NCI-H510A treated with DMSO at 0.1 percent for 48 hours (cell line): ENCODE data around the gene PRKCA.
"Not testable (repeated sequence)": the region's sequence is repeated elsewhere in the genome, so short reads cannot be mapped to it uniquely, and the experiment has no call there.

Experiments used
- DNase-seq: peaks from one replicate; lab custom pipeline; 2025; lab: John Stamatoyannopoulos, UW

PRKCA gene

DNA sequence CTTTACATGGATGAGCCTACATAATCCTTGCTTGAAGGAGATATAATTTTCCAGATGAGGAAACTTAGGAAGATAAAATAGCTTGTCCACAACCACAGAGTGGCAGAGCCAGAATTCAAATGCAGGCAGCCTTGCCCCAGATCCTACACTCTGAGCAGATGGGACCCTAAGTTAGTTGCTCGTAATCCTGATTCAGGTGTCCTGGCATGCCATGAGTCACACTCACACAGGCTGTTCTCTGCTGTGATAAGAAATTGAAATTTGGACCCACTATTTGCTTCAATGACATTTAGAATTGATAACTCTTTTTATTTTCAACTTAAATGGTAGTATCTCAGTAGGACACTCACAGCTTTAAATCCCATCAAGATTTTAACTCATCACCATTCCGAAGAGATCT lies 381.8 kb downstream of the PRKCA start:
- no peak for DNase-seq

DNA sequence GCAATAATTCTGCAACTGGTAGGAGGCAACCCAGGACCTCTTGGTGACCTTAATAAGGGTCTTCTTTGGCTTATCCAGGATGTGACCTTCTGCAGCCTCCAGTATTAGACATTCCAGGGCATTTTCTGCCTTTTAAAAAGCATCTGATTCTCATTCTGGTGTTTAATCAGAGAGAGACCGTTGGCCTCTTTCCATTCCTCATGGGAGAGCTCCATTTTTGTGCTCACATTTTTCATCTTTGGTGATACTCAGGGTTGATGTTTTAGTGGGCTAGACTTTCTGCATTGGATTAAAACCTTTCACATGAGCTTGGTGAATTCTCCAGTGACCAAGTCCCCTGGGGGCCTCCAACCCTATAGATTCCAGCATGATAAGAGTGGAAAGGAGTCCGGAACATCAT lies 382.3 kb downstream of the PRKCA start:
- no peak for DNase-seq

DNA sequence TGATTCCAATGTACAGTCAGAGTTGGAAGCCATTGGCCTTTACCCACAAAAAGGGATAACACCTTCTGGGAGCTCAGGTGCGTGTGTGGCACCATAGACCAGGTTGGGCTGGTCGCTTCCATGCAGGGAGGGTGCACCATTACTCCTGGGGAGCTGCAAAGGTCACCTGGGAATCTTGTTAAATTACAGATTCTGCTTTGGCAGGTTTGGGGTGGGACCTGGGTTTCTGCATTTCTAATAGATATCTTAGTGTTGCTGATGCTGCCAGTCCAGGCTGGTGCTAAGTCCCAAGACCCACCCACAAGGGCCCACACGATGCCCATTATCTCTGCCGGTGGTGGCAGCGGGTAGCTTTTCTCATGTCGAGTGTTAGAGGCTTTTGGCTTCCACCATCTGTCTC lies 384.2 kb downstream of the PRKCA start:
- DNase-seq, result no peak

DNA sequence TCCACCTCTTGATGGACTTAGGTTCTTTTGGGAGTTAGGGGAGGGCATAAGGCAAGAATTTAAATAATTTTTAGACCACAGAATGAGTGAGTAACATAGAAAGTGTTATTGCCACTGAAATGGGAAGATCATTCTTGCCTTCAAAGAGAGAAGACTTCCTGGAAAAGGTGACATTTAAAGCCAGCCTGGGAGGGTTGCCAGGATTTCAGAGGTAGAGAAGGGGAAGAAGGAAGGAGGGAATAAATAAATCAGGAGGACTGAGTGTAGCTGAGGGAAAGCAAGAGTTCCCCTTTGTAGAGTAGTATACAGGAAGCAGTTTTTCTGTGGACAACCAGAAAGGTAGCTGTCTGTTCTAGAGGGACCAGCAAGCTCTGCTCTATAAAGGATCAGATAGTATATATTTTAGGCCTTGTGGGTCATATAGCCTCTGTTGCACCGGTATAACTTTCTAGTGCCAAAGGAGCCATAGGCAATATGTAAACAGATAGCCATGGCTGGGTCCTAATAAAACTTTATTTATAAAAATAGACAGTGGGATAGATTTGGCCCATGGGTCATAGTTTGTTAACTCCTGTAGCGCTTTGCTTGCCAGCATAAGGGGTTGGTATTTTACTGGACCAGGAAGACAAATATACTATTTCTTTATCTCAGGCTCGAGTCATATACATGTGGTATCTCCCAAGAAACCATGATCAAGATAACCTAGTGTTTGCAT lies 385.3 kb downstream of the PRKCA start:
- DNase-seq, result no peak

DNA sequence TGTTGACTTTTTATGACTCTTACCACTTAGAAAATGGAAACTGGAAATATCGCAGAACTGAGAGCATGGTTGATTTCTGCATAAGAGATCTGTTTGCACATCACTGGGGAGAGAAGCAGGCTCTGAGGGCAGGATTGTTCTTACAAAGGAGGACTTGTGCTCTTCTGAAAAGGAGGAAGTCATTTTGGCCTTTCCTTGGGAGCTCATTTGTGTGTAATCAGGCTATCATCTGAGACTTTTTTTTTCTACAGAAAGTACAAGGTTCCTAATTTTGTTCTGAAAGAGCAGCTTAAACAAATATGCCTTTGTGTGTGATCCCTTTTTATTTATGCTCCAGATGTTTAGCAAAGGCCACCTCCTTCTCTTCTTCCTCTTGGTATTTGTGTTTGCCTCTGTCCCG lies 386.8 kb downstream of the PRKCA start:
- DNase-seq, result no peak

DNA sequence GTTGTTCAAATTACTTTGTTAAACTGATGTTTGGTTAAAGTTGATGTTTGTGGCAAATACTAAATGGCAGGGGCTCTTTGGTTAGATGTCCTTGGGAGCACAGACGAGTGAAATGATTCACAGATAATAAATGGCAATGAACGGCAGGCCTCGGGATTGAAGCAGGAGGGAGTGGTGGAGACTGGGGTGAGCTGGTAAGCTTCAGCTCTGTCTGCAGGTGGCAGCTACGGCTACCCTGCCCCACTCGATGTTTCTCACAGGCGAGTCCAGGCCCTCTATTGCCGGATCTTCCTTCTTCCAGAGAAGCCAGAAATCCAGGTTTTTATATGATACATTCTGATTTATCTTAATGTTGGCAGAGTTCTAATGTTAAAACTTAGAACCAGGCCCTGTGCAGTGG lies 387.8 kb downstream of the PRKCA start:
- no peak for DNase-seq

DNA sequence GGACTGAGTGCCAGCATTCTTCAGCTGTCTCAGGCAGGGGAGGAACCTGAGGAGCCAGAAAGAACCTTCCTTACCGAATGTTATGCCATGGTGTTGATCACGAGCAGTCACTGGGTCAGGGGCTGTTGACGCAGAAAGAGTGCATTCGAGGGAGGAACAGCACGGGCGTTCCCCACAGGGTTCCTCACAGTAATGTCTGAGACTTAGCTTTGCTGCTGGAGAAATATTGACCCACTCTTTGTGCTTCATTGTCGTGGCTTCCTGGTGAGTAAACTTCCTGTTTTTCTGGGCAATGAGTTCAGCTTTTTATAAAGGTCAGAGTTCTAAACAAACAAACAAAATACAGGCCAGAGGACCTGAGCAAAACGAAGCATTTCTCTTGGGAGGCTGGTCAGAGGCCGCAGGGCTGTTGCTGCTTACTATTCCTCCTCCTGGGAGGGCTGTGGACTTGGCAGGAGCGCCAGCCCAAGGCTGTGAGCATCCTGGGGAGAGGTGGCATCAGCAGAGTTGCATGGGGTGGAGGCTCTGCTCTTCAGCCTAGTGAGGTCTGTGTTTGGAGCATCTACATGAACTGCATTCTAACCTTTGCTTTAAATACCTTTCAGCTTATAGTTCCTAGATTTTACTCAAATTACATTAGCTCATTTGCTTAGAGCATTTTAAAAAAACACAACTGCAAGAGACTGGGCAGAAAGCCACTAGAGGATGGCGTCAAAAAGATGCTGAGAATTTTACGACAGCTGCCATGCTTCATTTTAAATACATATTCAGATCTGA lies 389.4 kb downstream of the PRKCA start:
- no peak for DNase-seq

DNA sequence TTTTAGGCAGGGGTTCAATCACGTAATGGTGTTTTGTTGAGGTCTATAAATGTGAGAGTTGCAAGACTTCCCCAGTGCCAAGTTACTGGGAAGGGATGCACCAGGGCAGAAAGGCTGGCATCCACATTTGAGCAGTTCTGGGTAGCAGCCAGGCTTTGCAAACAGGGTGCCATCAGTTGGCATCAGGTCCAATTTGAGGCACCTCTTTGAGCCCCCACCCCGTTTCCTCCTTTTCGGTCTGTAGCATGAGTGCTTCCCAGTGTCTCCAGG lies 389.9 kb downstream of the PRKCA start:
- DNase-seq, result no peak

DNA sequence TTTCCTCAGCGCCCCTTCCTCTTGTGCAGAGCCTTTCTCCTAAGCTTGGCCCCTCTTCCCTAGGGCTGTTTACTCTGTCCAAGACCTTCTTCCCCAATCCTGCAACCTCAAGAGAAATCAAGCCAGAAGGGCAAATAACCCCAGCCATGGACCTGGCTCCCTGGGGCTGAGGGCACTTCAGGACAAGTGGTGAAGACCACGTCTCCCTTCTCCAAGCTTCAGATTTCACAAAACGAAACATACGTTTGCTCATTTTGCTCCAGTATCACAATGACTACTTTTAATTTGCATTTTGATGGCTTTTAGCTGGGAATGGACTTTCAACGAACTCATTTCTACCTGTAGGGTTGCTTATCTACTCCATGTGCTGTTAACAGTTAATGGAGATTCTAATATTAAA lies 392.7 kb downstream of the PRKCA start:
- no peak for DNase-seq

DNA sequence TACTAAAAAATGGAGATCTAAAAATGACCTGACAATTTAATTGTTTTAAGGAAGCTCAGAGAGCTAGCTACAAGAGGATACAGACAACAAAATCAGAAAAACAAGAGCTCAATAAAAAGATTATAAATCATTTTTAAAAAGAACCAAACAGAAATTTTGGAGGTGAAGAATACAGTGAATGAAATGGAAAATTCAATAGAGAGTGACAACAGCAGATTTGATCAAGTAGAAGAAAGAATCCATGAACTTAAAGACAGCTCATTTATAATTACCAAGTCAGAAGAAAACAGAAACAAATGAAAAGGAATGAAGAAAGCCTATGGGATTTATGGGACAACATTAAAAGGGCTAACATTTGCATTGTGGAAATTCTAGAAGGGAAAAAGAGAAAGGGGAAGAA lies 395.9 kb downstream of the PRKCA start:
- no peak for DNase-seq

DNA sequence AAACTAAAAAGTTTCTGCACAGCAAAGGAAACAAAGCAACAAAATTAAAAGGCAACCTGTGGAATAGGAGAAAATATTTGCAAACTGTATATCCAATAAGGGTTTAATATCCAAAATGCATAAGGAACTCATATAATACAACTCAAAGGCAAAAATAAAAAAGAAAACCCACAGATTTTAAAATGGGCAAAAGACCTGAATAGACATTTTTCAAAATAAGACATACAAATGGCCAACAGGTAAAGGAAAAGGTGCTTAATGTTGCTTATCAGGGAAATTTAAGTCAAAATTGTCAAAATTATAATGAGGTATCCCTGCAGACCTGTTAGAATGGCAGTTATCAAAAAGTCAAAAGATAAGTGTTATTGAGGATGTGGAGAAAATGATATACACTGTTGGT lies 399.0 kb downstream of the PRKCA start:
- no peak for DNase-seq

DNA sequence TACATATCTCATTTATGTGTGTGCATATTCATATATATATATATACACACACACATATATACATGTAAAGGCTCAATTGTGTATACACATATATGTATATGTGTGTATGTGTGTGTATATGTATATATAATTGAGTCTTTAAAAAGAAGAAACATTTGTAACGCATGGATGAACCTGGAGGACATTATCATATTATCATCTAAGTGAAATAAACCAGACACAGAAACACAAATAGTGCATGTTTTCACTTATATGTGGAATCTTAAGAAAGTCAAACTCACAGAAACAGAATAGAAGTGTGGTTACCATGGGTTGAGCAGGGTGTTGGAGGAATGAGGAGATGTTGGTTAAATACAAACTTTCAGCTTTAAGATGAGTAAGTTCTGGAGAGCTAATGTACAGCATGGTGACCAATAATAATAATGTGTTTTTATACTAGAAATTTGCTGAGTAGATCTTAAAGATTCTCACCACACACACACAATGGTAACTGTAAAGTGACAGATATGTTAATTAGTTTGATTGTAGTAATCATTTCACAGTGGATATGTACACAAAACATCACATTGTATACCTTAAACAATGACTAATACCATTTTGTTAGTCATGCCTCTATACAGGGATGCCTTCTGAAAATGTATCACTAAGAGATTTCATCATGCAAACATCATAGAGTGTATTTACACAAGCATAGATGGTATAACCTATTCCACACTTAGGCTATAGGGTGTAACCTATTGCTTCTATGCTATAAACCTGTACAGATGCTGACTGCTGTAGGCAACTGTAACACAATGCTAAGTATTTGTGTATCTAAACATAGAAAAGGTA lies 399.9 kb downstream of the PRKCA start:
- DNase-seq, result peak; percentile 16

DNA sequence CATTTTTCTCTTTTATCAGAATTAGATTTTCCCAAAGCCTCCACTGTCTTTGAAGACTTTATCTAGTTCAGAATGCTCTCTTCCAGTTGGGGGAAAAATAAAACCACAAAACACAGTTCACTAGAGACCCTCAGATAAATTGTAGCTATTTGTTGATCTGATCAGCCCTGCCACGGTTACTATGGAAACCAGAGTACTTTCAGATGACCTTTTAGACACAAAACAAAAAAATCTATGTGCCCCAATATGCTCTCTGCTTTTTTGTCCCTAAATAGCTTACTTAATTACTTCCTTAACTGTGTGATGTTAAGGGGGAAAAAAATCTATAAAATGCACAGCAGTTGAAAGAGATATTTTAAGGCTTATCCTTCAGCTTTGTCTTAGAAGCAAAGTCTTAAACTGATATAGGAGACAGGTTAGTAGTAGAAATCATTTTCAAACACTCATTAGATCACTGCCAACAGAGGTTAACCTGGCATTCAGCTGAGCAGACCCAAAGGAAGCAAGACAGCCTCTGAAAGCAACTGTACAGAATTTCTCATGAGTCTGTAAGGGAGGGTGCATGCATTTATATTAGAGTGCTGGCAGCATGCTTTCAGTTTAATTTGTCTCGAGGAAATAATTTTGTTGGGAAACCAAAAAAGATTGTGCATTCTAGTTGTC lies 402.6 kb downstream of the PRKCA start:
- no peak for DNase-seq

DNA sequence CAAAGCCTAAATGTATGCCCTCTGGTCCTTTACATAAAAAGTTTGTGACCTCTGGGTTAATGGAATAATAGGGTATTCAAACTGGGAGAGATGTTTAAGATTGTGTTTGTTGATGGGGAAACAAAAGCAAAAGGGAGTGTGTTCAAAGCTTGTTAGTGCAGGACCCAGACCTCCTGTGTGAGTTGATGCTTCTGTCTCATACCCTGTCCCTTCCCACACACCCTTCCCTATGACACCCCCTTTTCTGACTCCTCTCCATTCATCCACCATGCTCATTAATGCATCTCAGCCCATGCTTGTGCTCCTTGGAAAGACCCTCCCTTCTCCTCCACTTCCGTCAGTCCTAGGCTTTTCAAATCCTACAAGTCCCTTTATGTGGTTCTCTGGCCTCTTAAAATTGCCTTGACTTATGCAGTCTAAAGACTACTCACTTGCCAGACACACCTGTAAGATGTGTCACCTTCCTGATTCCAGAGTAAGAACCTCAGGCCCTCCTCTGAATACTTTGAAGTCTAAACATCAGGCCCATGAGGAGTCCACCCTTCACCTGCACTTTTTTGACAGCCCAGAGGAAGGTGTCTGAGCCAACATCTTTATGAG lies 404.5 kb downstream of the PRKCA start:
- DNase-seq, result no peak

DNA sequence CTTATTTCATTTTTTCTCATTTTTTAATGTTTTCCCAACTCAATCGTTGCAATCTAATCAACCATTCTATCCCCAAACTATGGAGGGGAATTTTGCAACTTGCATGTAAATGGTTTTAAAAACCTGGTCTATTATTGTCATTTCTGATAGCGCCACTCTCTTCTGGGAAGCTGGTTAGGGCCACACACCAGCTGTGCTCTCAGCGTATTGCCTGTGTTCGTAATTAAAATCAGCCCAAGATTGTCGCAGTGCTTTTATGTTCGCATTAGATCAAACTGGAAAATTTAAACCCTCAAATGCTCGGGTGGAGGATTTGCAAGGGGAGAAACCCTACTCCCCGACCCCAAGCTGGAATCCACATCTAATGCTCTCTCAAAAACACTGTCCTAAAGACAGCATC lies 409.0 kb downstream of the PRKCA start:
- no peak for DNase-seq

DNA sequence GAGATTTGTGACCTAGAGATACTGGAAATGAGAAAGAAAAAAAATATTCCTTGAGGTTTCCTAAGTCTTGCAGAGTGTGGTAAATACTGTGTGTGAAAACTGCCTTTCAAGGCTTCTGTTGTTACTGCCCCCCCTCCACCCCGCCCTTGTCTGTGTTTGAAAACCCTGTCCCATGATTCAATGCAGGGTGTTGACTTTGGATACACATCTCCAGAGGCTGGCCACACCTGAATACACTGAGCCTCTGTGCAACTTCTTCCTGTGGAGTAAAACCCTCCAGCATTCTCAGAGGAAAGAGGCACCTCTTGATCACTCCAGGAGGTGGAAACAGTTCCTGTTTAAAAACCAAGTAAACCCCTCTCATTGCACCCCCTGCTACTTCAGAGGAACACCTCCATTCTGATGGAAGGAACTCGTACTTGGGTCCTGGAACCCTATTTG lies 409.5 kb downstream of the PRKCA start:
- DNase-seq, result peak; percentile 82

DNA sequence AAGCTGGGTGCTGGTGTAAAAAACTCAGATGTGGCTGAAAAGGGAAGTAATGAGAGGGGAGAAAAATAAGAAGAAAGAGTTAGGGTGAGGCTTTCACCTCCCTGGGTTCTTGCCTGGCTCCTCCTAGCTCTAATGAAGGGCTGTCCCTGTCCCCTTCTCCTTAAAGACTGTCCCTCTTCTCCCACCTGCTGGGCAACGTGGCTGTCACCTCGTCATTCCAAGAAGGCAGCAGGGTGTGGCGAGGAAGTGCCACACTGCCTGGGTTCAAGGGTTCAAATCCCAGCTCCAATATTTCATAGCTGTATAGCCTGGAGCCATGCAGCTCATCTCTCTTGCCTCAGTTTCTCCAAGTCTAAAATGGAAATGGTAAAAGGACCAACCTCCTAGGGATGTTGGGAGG lies 410.0 kb downstream of the PRKCA start:
- no peak for DNase-seq

DNA sequence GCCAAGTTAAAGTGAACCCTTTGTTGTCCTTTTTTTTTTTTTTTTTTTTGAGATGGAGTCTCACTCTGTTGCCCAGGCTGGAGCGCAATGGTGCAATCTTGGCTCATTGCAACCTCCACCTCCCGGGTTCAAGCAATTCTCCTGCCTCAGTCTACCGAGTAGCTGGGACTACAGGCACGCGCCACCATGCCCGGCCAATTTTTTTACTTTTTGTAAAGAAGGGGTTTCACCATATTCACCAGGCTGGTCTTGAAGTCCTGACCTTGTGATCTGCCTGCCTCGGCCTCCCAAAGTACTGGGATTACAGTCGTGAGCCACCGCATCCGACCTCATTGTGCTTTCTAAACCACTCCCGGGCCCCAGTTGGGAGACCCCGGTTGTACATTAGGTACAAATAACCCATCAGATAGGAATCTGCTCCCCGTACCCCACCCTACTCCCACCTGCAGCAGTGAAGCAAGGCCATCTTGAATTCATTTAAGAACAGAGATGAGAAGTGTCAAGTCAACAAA lies 410.7 kb downstream of the PRKCA start:
- DNase-seq, result not testable (repeated sequence)

DNA sequence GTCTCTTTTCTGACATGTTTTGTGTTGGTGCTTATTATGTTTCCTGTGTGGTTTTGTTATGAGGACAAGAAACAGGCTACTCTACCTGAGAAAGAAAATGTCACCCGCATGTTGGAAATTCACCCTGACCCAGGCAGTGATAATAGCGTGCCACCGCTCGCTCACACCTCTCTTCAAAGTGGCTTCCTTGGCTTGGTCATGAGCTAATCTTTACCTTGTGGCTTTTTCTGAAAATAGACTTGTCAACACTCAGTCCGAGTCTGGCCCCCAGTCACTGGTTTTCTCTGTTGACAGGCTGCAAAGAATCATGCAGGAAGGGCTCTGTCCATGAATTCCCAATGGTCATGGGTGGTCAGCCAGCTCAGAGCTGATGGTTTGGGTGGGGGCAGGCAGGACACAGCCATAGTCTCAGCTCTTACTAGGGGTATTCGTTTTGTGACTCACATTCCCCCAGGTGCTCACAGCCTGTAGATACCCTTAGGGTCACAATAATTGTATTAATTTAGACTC lies 411.2 kb downstream of the PRKCA start:
- DNase-seq, result no peak

DNA sequence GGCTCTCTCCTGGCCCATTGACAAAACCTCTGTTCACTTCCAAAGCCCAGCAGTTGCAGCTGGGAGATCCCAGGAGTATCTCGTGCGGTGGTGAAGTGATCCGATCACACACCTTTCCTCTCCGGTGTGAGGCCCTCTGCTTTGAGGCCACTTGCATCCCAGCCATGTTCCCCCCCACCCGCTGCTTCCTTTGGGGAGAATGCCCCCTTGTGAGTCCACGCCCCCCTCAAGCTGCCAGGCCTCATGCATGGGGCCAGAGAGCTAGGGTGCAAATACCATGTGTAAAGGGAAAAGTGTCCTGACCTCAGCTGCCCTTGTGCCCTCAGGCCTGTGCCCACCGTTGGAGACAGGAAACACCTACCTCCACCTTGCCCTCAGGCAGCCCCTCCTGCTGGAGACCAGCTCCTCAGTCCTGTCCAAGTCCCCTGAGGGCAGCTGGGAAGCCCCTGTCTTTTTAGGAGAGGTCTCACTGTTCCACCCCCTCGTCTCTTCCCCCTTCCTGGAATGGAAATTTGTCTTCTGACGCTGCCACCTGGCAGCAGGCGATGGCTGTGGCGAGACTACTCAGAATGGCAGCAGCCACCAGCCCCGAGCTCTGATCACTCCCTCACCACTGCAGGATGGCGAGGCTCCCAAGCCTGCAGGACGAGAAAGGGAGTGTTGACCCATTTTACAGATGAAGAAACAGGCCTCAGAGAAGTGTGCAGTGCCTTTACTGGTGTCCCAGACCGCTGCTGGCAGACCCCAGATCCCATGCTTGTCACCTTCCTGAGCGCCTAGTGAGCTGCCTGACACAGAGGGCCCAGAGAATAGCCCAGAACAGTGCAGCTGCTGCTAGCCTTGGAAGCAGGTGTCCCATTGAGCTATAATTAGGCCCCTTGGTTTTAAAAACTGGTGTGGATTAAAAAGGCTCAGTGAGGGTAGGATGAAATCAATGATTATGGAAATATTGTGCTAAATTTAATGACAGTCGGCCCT lies 411.9 kb downstream of the PRKCA start:
- DNase-seq, result no peak
